ENCODE results near the gene MTHFS. TPM values are rescaled to one million over a fixed set of nuclear protein-coding genes. Genes with fewer than 3 reads are reported as not detected.

The MTHFS gene
- total RNA-seq, 1 experiment from 2014 or later = 66.7 TPM

- CTCF ChIA-PET = no interaction called here
- Mint-ChIP-seq H3K27ac (ENCODE audit: unreplicated experiment) (peak overlapping the region; percentile 96), H3K27me3 (ENCODE audit: unreplicated experiment) (no peaks in the 10 kb centered on the region), H3K4me1 (ENCODE audit: low read depth, unreplicated experiment) (peaks cover 10% of the 10 kb centered on the region), H3K9me3 (ENCODE audit: low read depth, unreplicated experiment) (peaks cover 6% of the 10 kb centered on the region), H3K4me3 (ENCODE audit: low read depth, unreplicated experiment) (peak overlapping the region; percentile 100), H3K36me3 (ENCODE audit: insufficient read depth, unreplicated experiment) (peaks cover 47% of the 10 kb centered on the region)
- intact Hi-C loops (cut with micrococcal nuclease; ENCODE audit: unreplicated experiment) = loop anchor here (1.0 to 2.0 kb wide), 2 partner anchors 48 to 70 kb away; no protein-coding TSS in a partner anchor
- no peak for TF ChIP-seq CTCF (IDR thresholded peaks at IDR 0.05; ENCODE audit: unreplicated experiment)
- no TSS peak for BruUV-seq (replicated peaks)
- peak; percentile 72 for DNase-seq
Observed at GRCh38 chr15:79923079-79923514, 26.3 kb upstream of the MTHFS start.

GRCh38 chr15:79922512-79923078, 25.8 kb upstream of the MTHFS start:
- no peak for TF ChIP-seq CTCF (IDR thresholded peaks at IDR 0.05; ENCODE audit: unreplicated experiment)
- H3K9me3 Mint-ChIP-seq (ENCODE audit: low read depth, unreplicated experiment) = peaks cover 6% of the 10 kb centered on the region
- BruUV-seq (replicated peaks) = no TSS peak
- CTCF ChIA-PET = no interaction called here
- H3K4me1 Mint-ChIP-seq (ENCODE audit: low read depth, unreplicated experiment) = peaks cover 10% of the 10 kb centered on the region
- no peak for DNase-seq
- intact Hi-C loops (cut with micrococcal nuclease; ENCODE audit: unreplicated experiment) = loop anchor here (1.0 to 2.0 kb wide), 2 partner anchors 48 to 71 kb away; no protein-coding TSS in a partner anchor
- peak overlapping the region; percentile 96 for H3K27ac Mint-ChIP-seq (ENCODE audit: unreplicated experiment)
- H3K36me3 Mint-ChIP-seq (ENCODE audit: insufficient read depth, unreplicated experiment) = peaks cover 52% of the 10 kb centered on the region
- H3K4me3 Mint-ChIP-seq (ENCODE audit: low read depth, unreplicated experiment) = peak overlapping the region; percentile 100
- H3K27me3 Mint-ChIP-seq (ENCODE audit: unreplicated experiment) = no peaks in the 10 kb centered on the region

- no peak overlapping the region for H3K4me3 Mint-ChIP-seq (ENCODE audit: low read depth, unreplicated experiment)
- CTCF ChIA-PET = no interaction called here
- peaks cover 12% of the 10 kb centered on the region for H3K9me3 Mint-ChIP-seq (ENCODE audit: low read depth, unreplicated experiment)
- H3K27me3 Mint-ChIP-seq (ENCODE audit: unreplicated experiment) = no peaks in the 10 kb centered on the region
- no peak for DNase-seq
- no peak overlapping the region for H3K27ac Mint-ChIP-seq (ENCODE audit: unreplicated experiment)
- peaks cover 10% of the 10 kb centered on the region for H3K4me1 Mint-ChIP-seq (ENCODE audit: low read depth, unreplicated experiment)
- no peak for TF ChIP-seq CTCF (IDR thresholded peaks at IDR 0.05; ENCODE audit: unreplicated experiment)
- peaks cover 57% of the 10 kb centered on the region for H3K36me3 Mint-ChIP-seq (ENCODE audit: insufficient read depth, unreplicated experiment)
- BruUV-seq (replicated peaks) = no TSS peak
- intact Hi-C loops (cut with micrococcal nuclease; ENCODE audit: unreplicated experiment) = no loop called here
Observed at GRCh38 chr15:79919749-79920511, 23.1 kb upstream of the MTHFS start.

- Mint-ChIP-seq H3K4me3 (ENCODE audit: low read depth, unreplicated experiment) (no peak overlapping the region), H3K9me3 (ENCODE audit: low read depth, unreplicated experiment) (peaks cover 15% of the 10 kb centered on the region), H3K27me3 (ENCODE audit: unreplicated experiment) (no peaks in the 10 kb centered on the region), H3K4me1 (ENCODE audit: low read depth, unreplicated experiment) (peaks cover 10% of the 10 kb centered on the region), H3K36me3 (ENCODE audit: insufficient read depth, unreplicated experiment) (peaks cover 61% of the 10 kb centered on the region), H3K27ac (ENCODE audit: unreplicated experiment) (no peak overlapping the region)
- intact Hi-C loops (cut with micrococcal nuclease; ENCODE audit: unreplicated experiment) = no loop called here
- no TSS peak for BruUV-seq (replicated peaks)
- DNase-seq = no peak
- CTCF ChIA-PET = no interaction called here
- TF ChIP-seq CTCF (IDR thresholded peaks at IDR 0.05; ENCODE audit: unreplicated experiment) = no peak
Observed at GRCh38 chr15:79919090-79919748, 22.4 kb upstream of the MTHFS start.

All from Calu3 (cell line).